ENCODE results near the gene ITGB2. TPM values are rescaled to one million over a fixed set of nuclear protein-coding genes. Genes with fewer than 3 reads are reported as not detected.

ITGB2 gene
- total RNA-seq, 1 donor from 2014 or later: 0.20 TPM

GRCh38 chr21:44911384-44912157 is 9.1 kb downstream of the ITGB2 start:
- DNase-seq (ENCODE audit: low read depth in 2 of 2): peak; percentile 72 to 76

GRCh38 chr21:44911068-44911383 is 9.7 kb downstream of the ITGB2 start:
- DNase-seq (ENCODE audit: low read depth in 2 of 2): no peak

- no peak for DNase-seq (ENCODE audit: low read depth in 2 of 2)
These were observed 10.3 kb downstream of the ITGB2 start for GRCh38 chr21:44910229-44911067.

- no peak for DNase-seq (ENCODE audit: low read depth in 2 of 2)
These were observed 11.0 kb downstream of the ITGB2 start for GRCh38 chr21:44909719-44910118.

GRCh38 chr21:44908908-44909307 is 11.8 kb downstream of the ITGB2 start:
- no peak for DNase-seq (ENCODE audit: low read depth in 2 of 2)

- no peak for DNase-seq (ENCODE audit: low read depth in 2 of 2)
These were observed 12.5 kb downstream of the ITGB2 start for GRCh38 chr21:44907966-44908895.

GRCh38 chr21:44907225-44907965 is 13.3 kb downstream of the ITGB2 start:
- no peak for DNase-seq (ENCODE audit: low read depth in 2 of 2)

GRCh38 chr21:44905728-44906090 is 15.0 kb downstream of the ITGB2 start:
- DNase-seq (ENCODE audit: low read depth in 2 of 2): no peak

GRCh38 chr21:44905016-44905727 is 15.5 kb downstream of the ITGB2 start:
- no peak for DNase-seq (ENCODE audit: low read depth in 2 of 2)

GRCh38 chr21:44904141-44904923 is 16.4 kb downstream of the ITGB2 start:
- no peak for DNase-seq (ENCODE audit: low read depth in 2 of 2)

- no peak for DNase-seq (ENCODE audit: low read depth in 2 of 2)
These were observed 17.0 kb downstream of the ITGB2 start for GRCh38 chr21:44903689-44904088.

- DNase-seq (ENCODE audit: low read depth in 2 of 2): no peak
These were observed 17.5 kb downstream of the ITGB2 start for GRCh38 chr21:44903050-44903685.

- no peak for DNase-seq (ENCODE audit: low read depth in 2 of 2)
These were observed 18.2 kb downstream of the ITGB2 start for GRCh38 chr21:44902268-44903049.

GRCh38 chr21:44901391-44902074 is 19.2 kb downstream of the ITGB2 start:
- DNase-seq (ENCODE audit: low read depth in 2 of 2): no peak

- peak in 1 of 2 donors; percentile 20 for DNase-seq (ENCODE audit: low read depth in 2 of 2)
These were observed 20.0 kb downstream of the ITGB2 start for GRCh38 chr21:44900559-44901251.

GRCh38 chr21:44899768-44900558 is 20.7 kb downstream of the ITGB2 start:
- DNase-seq (ENCODE audit: low read depth in 2 of 2): no peak

Measured in lung microvascular endothelial cell (primary cell).